ENCODE results near the gene SPOPL. TPM values are rescaled to one million over a fixed set of nuclear protein-coding genes. Genes with fewer than 3 reads are reported as not detected.

SPOPL gene
- total and polyA plus RNA-seq, 9 of the 15 experiments (the other 6 are each of a cell fraction or from before 2014, with no cell fraction given), result 0.53 to 6.1 (median 4.1) TPM

- CTCF ChIA-PET (ENCODE audit: low intra/inter-chr PET ratio), result no interaction called here
- ATAC-seq, result no peak
- Histone ChIP-seq H3K9ac (ENCODE audit: insufficient read depth in 1 of 2, low read depth in 2 of 2, low read length in 2 of 2) (peak overlapping the region in 1 of 2 experiments; percentile 81; a peak in 2 of 4 replicates), H3K27ac (ENCODE audit: extremely low read depth, low read depth, low read length) (no peak overlapping the region; the same call in 2 of the 3 replicates), H3K36me3 (ENCODE audit: control insufficient read depth, insufficient read depth, low read length) (no peaks in the 10 kb centered on the region), H4K20me1 (replicated peaks; ENCODE audit: control insufficient read depth, insufficient read depth, low read length) (peaks cover 4% of the 10 kb centered on the region; the same call in 1 of the 2 replicates), H3K9me1 (ENCODE audit: control insufficient read depth, insufficient read depth, low read length) (no peaks in the 10 kb centered on the region), H3K4me3 (peak overlapping the region; percentile 67; the same call in 1 of the 2 replicates), H3K4me2 (ENCODE audit: insufficient read depth, low read length) (peak overlapping the region; percentile 89), H3K4me1 (replicated peaks in 1 of 2; ENCODE audit: control insufficient read depth in 2 of 2, insufficient read depth in 2 of 2, low read length in 2 of 2) (peaks cover 6 to 37% of the 10 kb centered on the region in 2 experiments; a peak in 4 of 5 replicates), H3K27me3 (ENCODE audit: control insufficient read depth in 2 of 2, insufficient read depth in 2 of 2, low read length in 2 of 2) (no peaks in the 10 kb centered on the region), H3K9me3 (replicated peaks; ENCODE audit: control insufficient read depth, insufficient read depth, low read depth, low read length) (no peaks in the 10 kb centered on the region), H3K79me2 (ENCODE audit: control insufficient read depth, insufficient read depth, low read length) (peaks cover 76% of the 10 kb centered on the region), H2AFZ (ENCODE audit: low read depth, low read length) (no peak overlapping the region)
- BruUV-seq (replicated peaks), result no TSS peak
- DNase-seq (ENCODE audit: extremely low read depth in 1 of 4, low spot score in 3 of 4), result no peak
- WGBS (ENCODE audit: insufficient coverage, low coverage, missing lambda C conversion rate), result 0% methylated on average over 3 of the region's 3 CpGs
- no peak for FAIRE-seq
- intact Hi-C loops (cut with micrococcal nuclease), result no loop called here
- POLR2A ChIA-PET, result interaction anchor here (0.8 to 1.1 kb wide), 3 partner anchors 12 to 124 kb away, joined by 3 read pairs; no protein-coding TSS in a partner anchor
- 0 out of 4 replicates have a peak, but pooled peaks of 1 of the 2 experiments have one; percentile 9 for TF ChIP-seq ZNF639 (CRISPR knock-in tag; conservative IDR thresholded peaks at IDR 0.05 in 1 of 2, IDR thresholded peaks at IDR 0.05 in 1 of 2)
- no peak for TF ChIP-seq CGGBP1 (CRISPR knock-in tag; IDR thresholded peaks at IDR 0.05)
- in situ Hi-C loops (cut with MboI), result no loop called here
Measured at GRCh38 chr2:138503652-138504051, 2.1 kb downstream of the SPOPL start.
